KOPT-K1 (cell line): Measurements from ENCODE around the gene EFS.
"Not testable (repeated sequence)": the region's sequence is repeated elsewhere in the genome, so short reads cannot be mapped to it uniquely, and the experiment has no call there.

Source experiments
- H3K27ac ChIP-seq: fragments of 200-600 bp; sonication (generic); 2 replicates; pipeline ENCODE4 v1.5.1; 2016; ENCODE audit warnings: antibody characterized with exemption, mild to moderate bottlenecking, low read depth, low read length; ENCODE audit not compliant: poor library complexity, severe bottlenecking
- H3K36me3 ChIP-seq: fragments of 200-600 bp; sonication (generic); 2 replicates; pipeline ENCODE4 v1.5.1; 2017; ENCODE audit warnings: antibody characterized with exemption, mild to moderate bottlenecking, low read length, moderate library complexity; ENCODE audit not compliant: insufficient read depth
- H3K9me3 ChIP-seq: fragments of 200-600 bp; sonication (generic); 2 replicates; pipeline ENCODE4 v1.5.1; 2017; ENCODE audit warnings: antibody characterized with exemption, low read length, mild to moderate bottlenecking; ENCODE audit not compliant: insufficient read depth, poor library complexity, severe bottlenecking

EFS gene

DNA sequence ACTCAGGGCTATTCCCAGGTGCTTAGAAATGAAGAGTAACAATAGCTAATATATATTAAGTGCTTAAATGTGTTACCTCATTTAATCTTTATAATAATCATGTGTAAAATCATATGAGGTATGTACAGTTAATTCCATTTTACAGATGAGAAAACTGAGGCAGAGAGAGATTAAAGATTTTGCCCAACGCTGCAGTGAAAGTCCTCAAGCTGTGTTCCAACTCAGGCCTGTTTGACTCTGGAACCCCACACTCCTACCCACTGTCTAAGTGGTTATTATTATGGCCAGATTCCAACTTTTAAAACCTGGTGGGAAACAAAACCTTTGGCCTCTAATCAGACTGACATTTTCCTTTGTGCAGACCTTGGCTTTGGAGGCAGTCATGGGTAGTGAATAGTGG is 22.0 kb upstream of the EFS start:
- Histone ChIP-seq H3K9me3 (no peaks in the 10 kb centered on the region), H3K36me3 (no peaks in the 10 kb centered on the region), H3K27ac (no peak overlapping the region)

DNA sequence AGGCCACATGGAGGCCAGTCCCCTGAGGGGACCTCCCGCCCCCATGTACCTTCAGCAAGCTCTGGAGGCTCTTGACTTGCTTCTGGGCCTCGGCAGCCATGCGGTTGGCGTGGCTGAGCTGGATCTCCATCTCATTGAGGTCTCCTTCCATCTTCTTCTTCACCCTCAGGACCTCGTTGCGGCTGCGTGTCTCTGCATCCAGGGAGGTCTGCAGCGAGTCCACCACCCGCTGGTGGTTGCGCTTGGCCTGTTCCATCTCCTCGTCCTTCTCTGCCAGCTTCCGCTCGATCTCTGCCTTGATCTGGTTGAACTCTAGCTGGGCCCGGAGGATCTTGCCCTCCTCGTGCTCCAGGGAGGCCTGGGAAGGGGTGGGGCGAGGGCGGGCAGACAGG is 21.3 kb upstream of the EFS start:
- H3K9me3 ChIP-seq, H3K27ac ChIP-seq, H3K36me3 ChIP-seq: not testable (repeated sequence)

DNA sequence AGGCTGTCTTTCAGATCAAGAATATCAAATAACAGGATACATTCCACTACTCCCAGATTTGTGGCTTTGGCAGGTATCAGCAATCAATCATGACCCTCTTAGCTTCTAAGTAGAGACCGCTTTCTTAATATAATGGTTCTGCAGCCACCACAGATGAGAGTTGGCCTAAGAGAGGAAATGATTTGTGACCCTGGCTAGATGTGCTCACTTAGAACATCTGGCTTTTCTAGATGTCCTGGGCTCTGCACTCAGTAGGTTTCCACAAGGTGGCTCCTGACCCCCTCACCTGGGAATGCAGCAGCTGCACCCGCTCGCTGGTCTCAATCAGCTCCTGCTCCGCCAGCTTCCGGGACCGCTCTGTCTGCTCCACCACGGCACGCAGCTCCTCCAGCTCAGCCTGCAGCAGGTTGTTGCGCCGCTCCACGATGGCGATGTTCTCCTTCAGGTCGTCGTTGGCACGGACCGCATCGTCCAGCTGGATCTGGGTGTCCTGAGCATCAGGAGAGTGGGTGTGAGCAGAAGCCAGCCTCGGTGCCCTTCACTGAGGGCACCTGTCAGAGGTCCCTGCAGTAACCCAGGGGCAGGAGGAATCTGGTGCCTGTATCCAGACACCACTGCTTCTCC is 20.8 kb upstream of the EFS start:
- H3K36me3 ChIP-seq = no peaks in the 10 kb centered on the region
- H3K9me3 ChIP-seq = no peaks in the 10 kb centered on the region
- H3K27ac ChIP-seq = no peak overlapping the region

DNA sequence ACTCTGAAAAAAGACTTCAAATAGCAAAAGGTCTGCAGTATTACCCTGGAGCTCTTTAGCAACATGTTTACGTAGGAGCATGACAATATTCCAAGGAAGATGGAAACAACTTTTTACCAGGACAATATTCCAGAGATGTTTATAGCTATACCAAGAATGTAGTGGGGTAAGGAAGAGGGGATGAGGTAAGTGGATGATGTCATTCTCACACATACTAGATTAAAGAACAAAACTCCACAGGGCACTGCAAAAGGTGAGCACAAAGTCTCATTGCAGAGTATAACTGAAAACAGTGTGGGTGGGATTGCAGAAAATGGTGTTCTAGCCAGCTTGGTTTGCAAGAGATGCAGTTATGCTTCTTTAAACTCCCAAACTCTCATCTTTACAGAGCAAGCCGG is 20.3 kb upstream of the EFS start:
- Histone ChIP-seq H3K36me3 (no peaks in the 10 kb centered on the region), H3K9me3 (no peaks in the 10 kb centered on the region)

DNA sequence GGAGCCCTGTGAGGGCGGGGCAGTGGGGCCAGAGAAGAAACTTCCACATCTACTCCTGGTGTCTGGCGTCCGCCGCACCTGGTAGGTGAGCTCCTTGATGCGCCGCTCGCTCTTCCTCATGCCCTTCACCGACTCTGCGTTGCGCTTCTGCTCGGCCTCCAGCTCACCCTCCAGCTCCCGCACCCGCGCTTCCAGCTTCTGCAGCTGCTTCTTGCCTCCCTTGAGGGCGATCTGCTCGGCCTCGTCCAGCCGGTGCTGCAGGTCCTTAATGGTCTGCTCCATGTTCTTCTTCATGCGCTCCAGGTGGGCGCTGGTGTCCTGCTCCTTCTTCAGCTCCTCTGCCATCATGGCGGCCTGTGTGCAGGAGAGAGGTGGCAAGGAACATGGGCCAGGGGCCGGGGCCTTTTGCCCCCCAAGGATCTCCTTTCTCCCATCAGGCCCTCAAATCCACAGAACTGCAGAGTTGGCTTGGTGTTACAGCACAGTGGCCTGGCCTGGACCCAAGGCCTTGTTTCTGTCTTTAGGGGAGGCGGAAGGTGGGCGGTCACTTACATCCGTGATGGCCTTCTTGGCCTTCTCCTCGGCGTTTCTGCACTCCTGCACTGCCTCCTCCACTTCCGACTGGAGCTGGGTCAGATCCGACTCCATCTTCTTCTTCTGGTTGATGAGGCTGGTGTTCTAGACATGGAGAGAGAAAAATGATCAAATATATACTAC is 19.6 kb upstream of the EFS start:
- Histone ChIP-seq H3K9me3 (no peaks in the 10 kb centered on the region), H3K27ac (no peak overlapping the region), H3K36me3 (no peaks in the 10 kb centered on the region)

More for the DNA sequence above, 20.3 kb upstream of the EFS start:
- no peak overlapping the region for H3K27ac ChIP-seq

DNA sequence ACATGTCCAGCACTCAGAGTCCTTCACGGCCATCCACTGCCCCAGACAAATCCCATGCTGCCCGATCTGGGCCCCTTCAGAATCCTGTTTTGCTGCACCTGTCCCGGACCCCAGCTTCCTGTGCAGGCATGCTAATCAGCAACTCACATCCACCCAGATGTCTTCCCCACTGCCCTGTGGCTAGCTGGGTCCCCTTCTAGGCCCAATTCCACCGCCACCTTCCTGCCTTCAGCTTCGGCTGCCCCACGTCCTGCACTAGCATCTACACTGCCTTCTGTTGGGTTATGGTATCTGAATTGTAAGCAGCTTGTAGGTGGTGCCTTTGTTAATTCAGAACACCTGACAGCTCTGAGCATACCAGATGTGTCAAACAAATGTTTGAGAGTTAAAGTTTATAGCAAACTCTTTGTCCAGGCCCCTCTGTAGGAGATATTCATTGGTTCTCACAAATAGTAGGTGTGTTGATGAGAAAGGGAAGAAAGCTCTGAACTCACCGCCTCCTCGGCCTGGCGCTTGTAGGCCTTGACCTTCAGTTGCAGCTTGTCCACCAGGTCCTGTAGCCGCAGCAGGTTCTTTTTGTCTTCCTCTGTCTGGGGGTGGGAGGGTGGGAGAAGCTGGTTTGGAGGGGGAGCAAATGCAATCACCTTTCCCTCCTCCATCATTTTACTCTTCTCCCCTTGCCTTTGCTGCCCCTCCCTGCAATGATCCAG is 17.9 kb upstream of the EFS start:
- Histone ChIP-seq H3K36me3 (no peaks in the 10 kb centered on the region), H3K27ac (no peak overlapping the region), H3K9me3 (no peaks in the 10 kb centered on the region)

DNA sequence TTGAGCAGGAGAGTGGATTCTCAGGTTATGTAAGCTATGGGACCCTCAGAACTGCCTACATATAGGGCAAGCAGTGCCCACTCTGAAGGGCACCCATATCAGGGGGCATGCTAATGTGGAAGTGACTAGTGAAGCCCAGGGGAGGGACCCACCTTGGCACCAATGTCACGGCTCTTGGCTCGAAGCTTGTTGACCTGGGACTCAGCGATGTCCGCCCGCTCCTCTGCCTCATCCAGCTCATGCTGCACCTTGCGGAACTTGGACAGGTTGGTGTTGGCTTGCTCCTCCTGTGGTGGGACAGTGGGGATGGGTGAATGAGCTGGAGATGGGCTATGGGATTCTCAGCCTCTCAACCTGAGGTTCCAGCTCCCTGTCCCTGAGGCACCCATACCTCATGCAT is 17.3 kb upstream of the EFS start:
- no peaks in the 10 kb centered on the region for H3K36me3 ChIP-seq
- H3K9me3 ChIP-seq = no peaks in the 10 kb centered on the region
- no peak overlapping the region for H3K27ac ChIP-seq

DNA sequence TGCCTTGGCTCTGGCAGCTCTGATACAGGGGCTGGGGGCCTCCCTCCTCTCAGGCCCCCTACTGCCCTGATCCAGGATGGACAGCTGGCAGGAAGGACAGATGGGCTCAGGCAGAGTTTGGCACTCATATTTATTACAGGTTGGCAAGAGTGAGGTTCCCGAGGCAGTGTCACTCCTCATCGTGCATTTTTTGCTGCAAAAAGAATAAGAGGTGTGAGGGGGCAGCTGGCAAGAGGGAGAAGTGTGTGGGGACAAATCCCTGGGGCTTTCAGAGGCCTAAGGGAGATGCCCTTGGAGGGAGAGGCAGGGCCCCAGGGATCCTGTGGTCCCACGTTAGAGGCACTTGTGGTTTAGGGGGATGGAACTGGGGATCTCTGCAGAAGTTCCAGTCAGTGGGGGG is 16.9 kb upstream of the EFS start:
- no peak overlapping the region for H3K27ac ChIP-seq
- no peaks in the 10 kb centered on the region for H3K36me3 ChIP-seq
- H3K9me3 ChIP-seq = no peaks in the 10 kb centered on the region

DNA sequence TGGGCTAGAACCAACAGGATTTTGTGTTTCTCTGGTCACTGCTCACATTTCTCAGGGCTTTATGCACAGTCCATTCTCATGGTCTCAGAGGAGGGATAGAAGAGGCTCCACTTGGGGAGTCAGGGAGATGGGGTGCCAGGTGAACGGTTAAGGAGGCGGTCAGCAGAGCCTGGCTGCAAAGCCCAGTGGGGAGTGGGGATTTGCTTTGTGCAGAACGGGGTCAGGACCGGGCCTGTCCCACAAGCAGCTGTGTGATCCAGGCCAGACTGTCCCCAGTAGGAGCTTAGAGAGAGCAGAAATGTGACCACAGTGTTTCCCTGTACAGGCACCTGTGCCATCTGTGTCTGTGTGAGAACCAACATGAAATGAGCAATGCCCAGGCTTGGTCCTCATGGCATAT is 16.0 kb upstream of the EFS start:
- Histone ChIP-seq H3K9me3 (no peaks in the 10 kb centered on the region), H3K36me3 (no peaks in the 10 kb centered on the region), H3K27ac (no peak overlapping the region)

DNA sequence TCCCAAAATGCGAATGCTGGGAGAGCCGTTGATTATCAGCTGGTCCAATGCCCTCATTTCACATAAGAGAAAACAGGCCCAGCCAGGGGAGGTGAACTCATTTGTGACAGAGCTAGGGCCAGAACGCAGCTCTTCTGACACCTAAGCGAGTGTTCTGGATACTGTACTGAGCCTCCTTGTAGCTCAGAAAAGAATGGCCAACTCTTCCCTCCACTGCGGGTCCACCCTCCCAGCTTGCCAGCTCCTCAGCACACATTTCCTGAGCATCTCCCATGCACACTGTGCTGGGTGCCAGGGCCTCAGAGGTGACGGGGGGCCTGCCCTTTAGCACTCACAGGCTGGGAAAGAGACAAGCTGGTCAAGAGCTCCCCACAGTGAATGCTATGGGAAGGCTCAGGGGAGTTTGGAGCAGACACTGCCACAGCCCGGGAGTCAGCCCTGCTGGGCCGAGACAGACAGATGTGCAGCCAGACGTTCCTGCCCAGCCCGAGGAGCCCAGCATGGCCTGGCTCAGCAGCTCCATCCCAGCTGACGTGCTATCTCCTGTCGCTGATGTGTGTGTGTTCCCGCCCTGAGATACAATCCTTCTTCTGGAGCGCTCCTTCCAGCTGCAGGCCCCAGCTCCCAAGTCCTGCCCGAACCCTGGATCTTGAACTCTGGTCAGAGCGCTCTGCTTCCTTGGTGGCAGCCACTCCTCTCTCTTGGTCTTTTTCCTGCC is 15.4 kb upstream of the EFS start:
- Histone ChIP-seq H3K36me3 (no peaks in the 10 kb centered on the region), H3K9me3 (no peaks in the 10 kb centered on the region), H3K27ac (no peak overlapping the region)

DNA sequence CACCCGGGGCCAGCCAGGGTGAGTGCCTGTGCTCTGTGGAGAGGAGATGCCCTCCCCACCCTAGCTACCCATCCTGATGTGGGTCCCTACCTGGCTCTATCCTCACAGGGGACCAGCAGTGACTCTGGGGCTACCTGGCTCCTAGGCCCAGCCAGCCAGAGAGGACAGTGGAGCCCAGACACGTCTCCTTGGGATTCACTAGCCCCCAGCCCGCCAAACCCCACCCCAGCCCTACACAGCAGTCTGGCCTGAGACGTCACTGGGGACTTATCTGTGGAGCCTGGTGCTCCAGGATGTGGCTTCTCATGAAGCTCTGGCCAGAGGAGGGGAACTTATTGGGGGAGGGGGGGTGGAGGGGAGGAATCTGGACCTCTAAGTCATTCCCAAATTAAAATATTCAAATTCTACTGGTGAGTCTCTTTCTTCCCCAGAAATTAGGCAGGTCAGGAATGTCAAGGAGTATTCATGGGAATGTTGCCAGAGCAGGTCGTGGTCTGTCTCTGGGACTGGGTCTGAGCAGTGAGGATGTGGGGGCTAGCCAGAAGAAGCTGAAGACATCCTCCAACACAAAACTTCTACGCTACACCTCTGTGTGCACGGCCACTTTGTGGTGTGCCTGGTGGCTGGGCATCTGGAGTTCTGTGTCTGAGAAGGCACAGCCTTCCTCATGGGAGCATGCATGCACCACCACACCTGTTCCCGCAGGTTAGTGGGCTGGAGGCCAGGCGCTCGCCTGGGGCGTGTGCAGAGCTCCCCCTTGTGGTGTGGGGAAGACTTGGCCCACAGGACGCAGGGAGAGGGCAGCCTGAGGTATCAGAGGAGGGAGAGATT is 14.6 kb upstream of the EFS start:
- Histone ChIP-seq H3K36me3 (no peaks in the 10 kb centered on the region), H3K27ac (no peak overlapping the region), H3K9me3 (no peaks in the 10 kb centered on the region)

DNA sequence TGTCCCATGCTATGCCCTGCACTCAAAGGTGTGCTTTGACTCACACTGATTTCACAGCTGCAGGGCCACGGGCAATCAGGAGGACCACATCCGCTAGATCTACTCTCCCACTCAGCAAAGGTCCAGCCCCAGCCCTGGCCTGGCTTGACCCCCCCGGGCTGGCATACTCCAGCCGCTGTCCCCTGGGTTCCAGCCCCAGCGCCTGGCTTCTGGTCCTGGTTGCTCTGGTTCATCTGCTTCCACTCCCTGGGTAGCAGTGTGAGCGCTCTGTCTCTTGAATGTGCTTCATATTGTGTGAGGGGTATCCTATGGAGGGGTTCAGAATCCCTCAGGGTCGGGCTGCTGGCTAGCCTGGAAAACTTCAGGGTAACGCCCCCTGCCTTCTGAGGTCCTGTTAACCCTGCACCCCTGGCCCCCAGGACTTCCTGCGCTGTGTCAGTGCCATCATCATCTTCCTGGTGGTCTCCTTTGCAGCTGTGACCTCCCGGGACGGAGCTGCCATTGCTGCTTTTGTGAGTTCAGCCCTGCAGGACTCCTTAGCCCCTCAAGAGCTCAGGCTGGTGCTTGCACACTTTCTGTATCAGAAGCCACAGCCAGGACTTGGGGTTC is 13.7 kb upstream of the EFS start:
- Histone ChIP-seq H3K27ac (no peak overlapping the region), H3K9me3 (no peaks in the 10 kb centered on the region), H3K36me3 (no peaks in the 10 kb centered on the region)

DNA sequence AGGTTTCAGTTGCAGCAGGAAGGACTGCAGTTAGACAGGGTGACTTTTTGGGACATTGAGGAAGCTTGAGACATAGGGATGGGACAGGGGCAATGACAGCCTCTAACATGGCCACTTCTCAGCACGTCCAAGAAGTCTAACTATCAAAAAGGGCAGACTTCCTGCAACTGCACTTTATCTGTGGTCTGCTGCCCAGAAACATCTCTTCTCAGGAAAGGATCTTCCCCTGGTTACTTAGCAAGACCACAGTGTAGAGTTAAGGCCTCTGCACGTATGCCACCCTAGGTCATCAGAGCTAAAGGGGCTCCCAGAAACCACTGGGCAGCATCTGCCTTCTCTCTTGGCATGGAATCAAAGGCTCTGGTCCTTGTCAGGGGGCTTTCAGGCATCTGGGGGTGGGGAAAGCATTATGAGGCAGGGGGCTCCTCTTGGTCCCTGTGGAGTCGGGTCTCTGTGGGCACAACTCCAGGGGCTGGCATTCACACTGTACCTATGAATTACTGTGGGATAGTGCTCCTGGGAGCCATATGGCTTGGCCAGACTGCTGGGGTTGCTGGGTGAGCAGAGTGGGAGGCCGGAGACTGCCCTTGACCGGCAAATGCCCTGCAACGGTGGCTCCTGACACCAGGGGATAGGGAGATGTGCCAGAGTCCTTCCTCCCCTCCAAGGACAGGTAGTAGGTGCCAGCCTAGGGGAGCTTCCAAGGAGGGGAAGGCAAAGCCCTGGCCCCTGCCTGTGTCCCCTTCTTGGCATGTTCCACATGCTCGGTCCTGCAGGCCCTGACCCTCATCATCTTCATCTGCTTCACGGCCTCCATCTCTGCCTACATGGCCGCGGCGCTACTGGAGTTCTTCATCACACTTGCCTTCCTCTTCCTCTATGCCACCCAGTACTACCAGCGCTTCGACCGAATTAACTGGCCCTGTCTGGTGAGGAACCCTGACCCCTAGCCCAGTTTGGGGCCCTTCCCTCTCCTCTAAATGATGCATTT is 12.9 kb upstream of the EFS start:
- H3K27ac ChIP-seq = no peak overlapping the region
- H3K36me3 ChIP-seq = no peaks in the 10 kb centered on the region
- H3K9me3 ChIP-seq = no peaks in the 10 kb centered on the region
